HepG2 (cell line): ENCODE measurements around the gene SYN1. TPM values are rescaled to one million over a fixed set of nuclear protein-coding genes. Genes with fewer than 3 reads are reported as not detected.

ENCODE experiments used
- ATAC-seq: fragments of 200-7000 bp; cut with Tn5 transposase; 3 replicates; pipeline ENCODE4 v1.9.1; 2020; ENCODE audit warnings: mild to moderate bottlenecking, moderate library complexity
- BruUV-seq: library from RNA; stranded (reverse); fragments of 400-500 nt; replicated peaks from 2 replicates; lab custom pipeline; 2021; lab: Mats Ljungman, UMichigan
- CTCF ChIA-PET: fragments of 300-600 bp; formaldehyde crosslinking; extraction: SDS; loops from one replicate; lab custom pipeline; 2021; ENCODE audit warnings: low total read pairs, inconsistent platforms, low intra/inter-chr PET ratio; lab: Yijun Ruan, JAX
- POLR2A ChIA-PET: fragments of 350-600 bp; sonication (Branson Sonifier 250); formaldehyde crosslinking; loops from one replicate; lab custom pipeline; 2020; ENCODE audit warnings: antibody characterized with exemption, inconsistent platforms; lab: Yijun Ruan, JAX
- DNase-seq: peaks from one replicate; pipeline ENCODE4 v3.0.0-alpha.2; 2015; ENCODE audit warnings: low spot score
- FAIRE-seq: peaks from 3 replicates; lab custom pipeline; 2011; peaks lifted over from hg19 to GRCh38; lab: Jason Lieb, UNC
- H2AFZ ChIP-seq: one replicate; pipeline ENCODE4 v1.6.1; 2011; ENCODE audit warnings: low read length, inconsistent platforms
- H3K27ac ChIP-seq: fragments of 300-600 bp; 3 replicates; pipeline ENCODE4 v1.8.0; 2011; ENCODE audit warnings: mixed run types, mild to moderate bottlenecking, mixed read lengths, low read length, inconsistent platforms; ENCODE audit not compliant: insufficient read depth; ENCODE audit errors: extremely low read length
- H3K27me3 ChIP-seq, 2 experiments: fragments of 200-600 bp in 1 of 2; 2 replicates in 1 of 2; 3 replicates in 1 of 2; pipeline versions ENCODE4 v1.6.0 to v1.8.0; 2011; ENCODE audit warnings: low read length in 2 of 2, mild to moderate bottlenecking in 2 of 2, moderate library complexity in 2 of 2, inconsistent platforms in 1 of 2; ENCODE audit not compliant: insufficient read depth in 2 of 2, control insufficient read depth in 1 of 2
- H3K36me3 ChIP-seq, 2 experiments: fragments of 200-600 bp in 1 of 2; replicated peaks in 1 of 2; 2 replicates in 1 of 2; 3 replicates in 1 of 2; pipeline versions ENCODE4 v1.5.1 to v1.8.0; 2011; ENCODE audit warnings: low read length in 2 of 2, inconsistent platforms in 1 of 2; ENCODE audit not compliant: insufficient read depth in 2 of 2, control insufficient read depth in 1 of 2
- H3K4me1 ChIP-seq: 2 replicates; pipeline ENCODE4 v1.5.1; 2012; ENCODE audit warnings: low read length, inconsistent platforms; ENCODE audit not compliant: insufficient read depth
- H3K4me2 ChIP-seq: 2 replicates; pipeline ENCODE4 v1.6.0; 2011; ENCODE audit warnings: low read depth, low read length, inconsistent platforms
- H3K4me3 ChIP-seq, 3 experiments: fragments of 200-600 bp in 1 of 3; sonication (generic), shearing (Covaris generic) in 1 of 3; replicated peaks in 1 of 3; 2 replicates each; pipeline ENCODE4 v1.5.1; 2011 to 2016; ENCODE audit warnings: low read length in 3 of 3, inconsistent platforms in 2 of 3, low read depth in 2 of 3, mild to moderate bottlenecking in 2 of 3, control low read depth in 1 of 3, mixed read lengths in 1 of 3; ENCODE audit not compliant: insufficient read depth in 1 of 3
- H3K79me2 ChIP-seq: one replicate; pipeline ENCODE4 v1.6.1; 2011; ENCODE audit warnings: low read length, inconsistent platforms; ENCODE audit not compliant: insufficient read depth
- H3K9ac ChIP-seq: 2 replicates; pipeline ENCODE4 v1.6.0; 2011; ENCODE audit warnings: mild to moderate bottlenecking, low read depth, low read length, inconsistent platforms; ENCODE audit not compliant: insufficient read depth
- H3K9me3 ChIP-seq: 2 replicates; pipeline ENCODE4 v1.5.1; 2012; ENCODE audit warnings: mild to moderate bottlenecking, low read length
- H4K20me1 ChIP-seq: 2 replicates; pipeline ENCODE4 v1.6.0; 2011; ENCODE audit warnings: inconsistent platforms, mild to moderate bottlenecking, low read length, moderate library complexity; ENCODE audit not compliant: insufficient read depth
- CTCF ChIP-seq: sonication (generic); formaldehyde crosslinking; IDR thresholded peaks from 2 replicates; pipeline ENCODE4 v1.5.0; 2020; ENCODE audit warnings: mild to moderate bottlenecking, missing genetic modification reagents, moderate library complexity
- GMEB2 ChIP-seq: IDR thresholded peaks from 2 replicates; pipeline ENCODE4 v1.6.1; 2016; ENCODE audit warnings: missing biosample characterization, missing genetic modification reagents, low read depth
- STAG1 ChIP-seq: sonication (generic); formaldehyde crosslinking; IDR thresholded peaks from 2 replicates; pipeline ENCODE4 v1.4.0; 2020; ENCODE audit warnings: missing genetic modification reagents
- ZBTB2 ChIP-seq: sonication (generic); formaldehyde crosslinking; IDR thresholded peaks from 2 replicates; pipeline ENCODE4 v1.8.0; 2022; ENCODE audit warnings: low read depth, missing genetic modification reagents
- ZNF576 ChIP-seq: sonication (generic); formaldehyde crosslinking; IDR thresholded peaks from 2 replicates; pipeline ENCODE4 v1.4.0; 2020; ENCODE audit warnings: mild to moderate bottlenecking, missing genetic modification reagents
- WGBS: methylation state at CpG from one replicate; pipeline ENCODE4 v1.1.6; 2017; ENCODE audit warnings: low lambda C conversion rate; 5-methylcytosine and 5-hydroxymethylcytosine counted together
- in situ Hi-C: cut with HindIII; loops from 2 replicates; pipeline ENCODE4 v1.10.0; 2017; ENCODE audit warnings: low pct_unique_long_range_greater_than_20kb; ENCODE audit not compliant: extremely low pct_ligation_motif_present
- intact Hi-C: fragments of 100-400 bp; cut with micrococcal nuclease; formaldehyde crosslinking; loops from one replicate; pipeline ENCODE4 v1.10.0; 2022; ENCODE audit not compliant: unreplicated experiment
- polyA plus RNA-seq, 8 experiments: library from polyadenylated mRNA; depleted of rRNA in 3 of 8; stranded (reverse) in 7 of 8; unstranded in 1 of 8; fragments of >200 nt; fragmentation: Illumina TruSeq in 4 of 8; extraction: Trizol in 4 of 8; gene quantifications; 2 replicates each; pipeline versions ENCODE4 v1.2.1 to v1.2.3, GENCODE V29; 2011 to 2016; ENCODE audit warnings: low read depth in 4 of 8, missing spikeins in 1 of 8, mixed read lengths in 1 of 8; ENCODE audit not compliant: insufficient read depth in 1 of 8
- total RNA-seq, 5 experiments: library from RNA; depleted of rRNA; stranded (reverse); fragments of >200 nt; fragmentation: Illumina TruSeq; extraction: Trizol; gene quantifications; 2 replicates each; pipeline ENCODE4 v1.2.3, GENCODE V29; 2016; ENCODE audit warnings: low read depth in 1 of 5

Gene SYN1
- total and polyA plus RNA-seq, 2 of the 13 experiments (the other 11 are each of a cell fraction or from before 2014, with no cell fraction given) = not detected

GRCh38 chrX:47562615-47563243 lies 56.9 kb downstream of the SYN1 start:
- H3K4me2 ChIP-seq = no peak overlapping the region; the same call in 1 of the 2 replicates
- ChIA-PET CTCF (no interaction called here), POLR2A (no interaction called here)
- intact Hi-C loops (no loop called here), in situ Hi-C loops (loop anchor here (5.0 kb wide), 1 partner anchor 80 kb away; no protein-coding TSS in a partner anchor)
- FAIRE-seq (no peak), DNase-seq (no peak), ATAC-seq (no peak)
- H3K79me2 ChIP-seq = peaks cover 6% of the 10 kb centered on the region
- H3K4me3 ChIP-seq = no peak overlapping the region
- TF ChIP-seq CTCF (CRISPR knock-in tag) (peak; percentile 42), STAG1 (CRISPR knock-in tag) (peak; percentile 24; the same call in 1 of the 2 replicates), GMEB2 (no peak), ZNF576 (CRISPR knock-in tag) (no peak), ZBTB2 (no peak)
- peaks cover 4% of the 10 kb centered on the region; the same call in 1 of the 2 replicates for H4K20me1 ChIP-seq
- 100% methylated on average over 4 of the region's 13 CpGs for WGBS
- no peak overlapping the region for H2AFZ ChIP-seq
- H3K36me3 ChIP-seq = peaks cover 0 to 25% of the 10 kb centered on the region in 2 experiments; a peak in 3 of 5 replicates
- H3K9me3 ChIP-seq = no peaks in the 10 kb centered on the region
- H3K4me1 ChIP-seq = peaks cover 8% of the 10 kb centered on the region; the same call in 1 of the 2 replicates
- no TSS peak for BruUV-seq
- no peak overlapping the region for H3K27ac ChIP-seq
- H3K9ac ChIP-seq = no peak overlapping the region
- H3K27me3 ChIP-seq = no peaks in the 10 kb centered on the region
